COLO668 (cell line): ENCODE measurements around the gene C11orf52.

Experiments used
- DNase-seq: peaks from one replicate; lab custom pipeline; 2025; ENCODE audit not compliant: unreplicated experiment; lab: John Stamatoyannopoulos, UW

The C11orf52 gene

DNA sequence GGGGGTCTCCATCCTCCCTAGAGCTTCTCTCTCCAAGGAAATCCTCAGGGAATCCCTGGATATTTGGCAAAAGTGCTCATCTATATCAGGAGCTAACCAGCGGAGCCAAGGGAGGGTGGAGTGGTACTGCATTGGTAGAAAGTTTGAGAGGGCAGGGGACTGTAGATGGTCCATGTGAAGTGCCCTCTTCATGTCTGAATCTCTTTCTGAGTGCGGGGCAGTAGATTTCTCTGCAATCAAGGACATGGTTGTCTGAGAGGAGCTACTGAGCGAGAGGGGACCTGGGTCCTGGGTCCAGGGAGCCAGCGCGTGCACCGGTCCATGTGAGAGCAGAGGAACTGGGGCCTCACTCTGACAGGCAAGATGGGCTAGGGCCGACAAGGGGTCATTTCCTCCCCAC, 19.1 kb downstream of the C11orf52 start:
- DNase-seq, result no peak

DNA sequence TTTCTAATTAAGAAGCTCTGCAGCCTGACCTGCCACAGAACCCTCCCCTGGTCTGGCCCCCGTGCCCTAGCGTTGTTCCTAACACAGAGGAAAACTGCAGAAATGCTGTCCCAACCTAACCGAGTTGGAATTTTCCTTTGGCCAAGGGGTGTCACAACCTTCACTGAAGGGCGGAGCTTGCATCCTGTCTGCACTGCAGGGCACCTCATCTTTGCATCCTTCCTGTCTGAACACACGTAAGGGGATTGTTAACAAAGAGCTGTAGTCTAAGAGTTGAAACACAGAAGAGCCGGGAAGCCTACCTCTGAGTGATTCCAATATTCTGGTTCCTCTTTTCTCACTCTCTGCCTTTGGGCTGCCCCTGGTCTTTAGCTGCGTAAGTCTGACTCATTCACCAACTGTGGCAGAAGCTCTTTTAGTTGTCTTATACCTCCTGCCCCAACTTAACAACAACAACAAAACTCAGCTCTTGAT, 20.0 kb downstream of the C11orf52 start:
- DNase-seq, result no peak

DNA sequence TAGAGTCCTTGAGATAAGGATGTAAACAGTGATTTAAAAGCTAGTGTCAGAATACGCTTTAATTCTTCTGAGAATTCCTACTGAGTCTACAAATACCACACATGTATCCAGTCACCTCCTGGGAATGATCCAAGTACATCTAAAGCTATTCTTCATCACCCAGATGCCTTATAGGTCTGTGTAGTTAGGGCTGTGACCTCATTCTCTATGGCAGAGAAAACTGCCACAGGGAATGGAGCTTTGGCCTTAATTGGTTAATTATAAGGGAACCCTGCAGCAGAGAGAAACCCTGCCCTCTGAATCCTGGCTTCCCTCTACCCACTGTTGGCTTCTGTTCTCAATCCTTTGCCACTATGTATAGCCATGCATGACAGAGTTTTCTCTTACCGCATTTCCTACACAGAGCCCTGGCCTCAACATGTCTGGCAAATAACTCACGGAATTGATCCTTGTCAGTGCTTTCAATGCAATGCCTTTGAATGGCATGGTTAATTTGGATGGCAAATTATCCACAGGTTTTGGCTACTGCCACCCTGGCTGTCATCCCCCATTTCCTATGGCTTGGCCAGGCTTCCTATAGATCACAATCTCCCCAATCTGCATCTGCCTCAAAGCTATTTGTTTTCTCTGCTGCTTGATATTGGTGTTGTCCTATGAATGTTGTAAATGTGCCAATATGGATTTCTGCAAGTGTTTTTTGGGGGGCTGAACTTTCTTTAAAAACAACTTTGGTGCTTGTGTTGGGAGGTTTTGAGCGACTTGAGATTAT, 21.3 kb downstream of the C11orf52 start:
- no peak for DNase-seq

DNA sequence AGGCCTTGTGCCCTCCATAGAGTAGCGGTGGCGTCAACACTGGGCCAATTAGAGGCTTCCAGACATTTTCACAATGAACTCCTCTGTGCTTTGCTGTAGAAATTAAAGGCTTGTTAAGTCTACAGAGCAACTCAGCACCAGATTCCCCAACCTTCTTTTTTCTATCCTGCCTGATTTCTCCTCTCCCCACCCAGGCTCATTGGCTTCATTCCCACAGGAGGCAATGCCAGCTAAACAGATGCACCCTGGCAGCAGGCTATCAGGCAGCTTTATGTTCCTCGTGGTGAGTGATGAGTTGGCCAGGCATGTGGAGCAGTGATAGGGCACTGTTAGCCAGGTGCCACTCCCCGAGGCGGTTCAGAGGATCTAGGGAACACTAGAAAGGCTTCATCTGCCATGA, 23.2 kb downstream of the C11orf52 start:
- DNase-seq, result no peak

DNA sequence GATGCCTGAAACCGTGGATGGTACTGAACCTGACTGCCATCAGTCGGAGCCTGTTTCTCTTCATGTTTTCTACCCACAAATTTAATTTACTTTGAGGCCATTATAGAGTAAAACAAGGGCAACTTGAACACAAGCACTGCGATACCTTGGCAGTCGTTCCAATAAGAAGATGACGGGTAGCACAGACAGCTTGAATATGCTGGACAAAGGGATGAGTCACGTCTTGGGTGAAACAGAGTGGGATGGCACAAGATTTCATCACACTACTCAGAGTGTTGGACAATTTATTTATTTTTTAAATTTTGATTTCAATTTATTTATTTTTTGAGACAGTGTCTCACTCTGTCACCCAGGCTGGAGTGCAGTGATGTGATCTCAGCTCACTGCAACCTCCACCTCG, 24.1 kb downstream of the C11orf52 start:
- no peak for DNase-seq

DNA sequence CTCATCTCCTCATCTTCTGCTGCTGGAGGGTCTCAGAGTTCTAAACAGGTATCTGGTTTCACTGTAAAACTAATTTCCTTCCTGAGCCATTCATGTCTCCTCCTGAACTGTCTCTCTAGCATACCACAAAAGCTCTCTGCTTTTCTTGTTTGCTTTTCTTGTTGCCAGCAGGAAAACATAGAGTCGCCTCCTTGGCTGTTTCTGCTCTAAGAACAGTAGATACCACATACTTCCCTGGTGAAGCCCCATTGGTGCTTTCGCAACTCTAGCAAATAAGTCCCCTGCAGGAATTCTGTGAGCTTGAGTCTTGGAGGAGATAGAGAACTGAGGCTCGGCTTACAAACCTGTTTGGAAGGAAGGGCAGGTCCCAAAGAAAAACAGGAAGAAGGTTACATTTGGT, 25.4 kb downstream of the C11orf52 start:
- DNase-seq, result no peak

DNA sequence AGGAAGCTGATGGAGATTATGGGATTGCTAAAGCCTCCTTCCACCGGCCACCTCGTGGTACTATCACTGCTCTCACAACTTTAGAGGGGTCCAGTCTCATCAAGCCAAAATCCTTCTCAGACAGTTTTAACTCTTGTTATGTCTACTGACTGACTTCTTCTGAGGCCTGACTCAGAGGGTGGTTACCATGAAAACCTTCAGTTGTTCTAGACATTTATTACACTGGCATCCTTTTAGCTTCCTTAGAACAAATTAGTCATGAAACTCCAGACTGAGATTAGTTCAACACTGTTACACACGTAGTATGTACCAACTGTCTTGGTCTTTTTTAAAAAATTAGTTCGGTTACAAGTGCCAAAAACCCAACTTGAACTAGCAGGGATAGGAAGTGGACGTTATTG, 25.9 kb downstream of the C11orf52 start:
- DNase-seq, result no peak

DNA sequence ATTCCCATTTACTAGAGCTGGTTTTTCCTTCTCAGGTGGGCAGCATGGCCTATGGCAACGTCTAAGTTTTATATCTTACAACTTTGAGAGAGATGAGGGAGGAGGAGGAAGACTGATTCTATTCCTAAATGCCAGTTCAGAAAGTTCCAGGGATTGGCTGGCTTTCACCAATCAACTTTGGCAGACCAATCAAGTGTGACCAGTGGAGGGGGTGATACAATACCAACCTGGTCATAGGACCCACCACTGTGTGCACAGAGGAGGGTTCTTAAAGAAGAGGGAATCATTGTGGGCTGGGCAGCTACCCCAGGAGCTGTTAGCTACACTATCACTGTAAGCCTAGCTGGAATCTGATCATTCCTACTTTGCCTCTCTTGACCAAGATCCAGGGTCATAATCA, 26.5 kb downstream of the C11orf52 start:
- DNase-seq, result no peak

DNA sequence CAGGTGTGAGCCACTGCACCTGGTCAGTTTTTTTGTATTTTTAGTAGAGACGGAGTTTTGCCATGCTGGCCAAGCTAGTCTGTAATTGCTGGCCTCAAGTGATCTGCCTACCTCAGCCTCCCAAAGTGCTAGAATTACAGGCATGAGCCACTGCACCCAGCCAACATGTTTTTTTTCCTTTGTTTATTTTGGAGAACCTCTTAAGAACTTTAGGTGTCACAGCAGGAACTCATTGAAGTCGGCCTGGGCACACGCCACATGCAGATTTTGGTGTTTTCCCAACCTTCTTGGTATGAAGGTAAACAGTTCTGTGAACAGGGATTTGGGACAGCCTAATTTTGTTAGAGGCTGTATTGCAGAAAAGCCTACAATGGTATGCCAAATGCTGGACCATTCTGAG, 27.8 kb downstream of the C11orf52 start:
- DNase-seq, result no peak

DNA sequence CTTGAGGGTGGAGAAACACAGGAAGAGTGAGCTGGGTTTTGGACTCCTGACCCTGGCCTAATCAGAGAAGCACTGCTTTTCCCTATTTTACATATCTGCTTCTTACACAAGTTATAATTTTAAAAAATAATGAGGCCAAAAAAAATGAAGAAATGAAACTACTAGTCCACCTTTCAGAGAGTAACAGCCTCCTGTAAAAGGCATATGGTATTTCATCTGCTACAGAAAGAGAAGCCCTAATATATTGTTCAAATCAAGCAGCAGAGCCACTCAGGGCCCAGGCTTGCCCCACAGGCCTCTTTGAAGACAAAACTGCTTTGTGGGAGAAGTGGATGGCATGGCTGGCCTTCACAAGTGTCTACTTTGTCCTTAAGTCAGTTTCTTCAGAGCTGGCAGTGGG, 28.4 kb downstream of the C11orf52 start:
- no peak for DNase-seq

DNA sequence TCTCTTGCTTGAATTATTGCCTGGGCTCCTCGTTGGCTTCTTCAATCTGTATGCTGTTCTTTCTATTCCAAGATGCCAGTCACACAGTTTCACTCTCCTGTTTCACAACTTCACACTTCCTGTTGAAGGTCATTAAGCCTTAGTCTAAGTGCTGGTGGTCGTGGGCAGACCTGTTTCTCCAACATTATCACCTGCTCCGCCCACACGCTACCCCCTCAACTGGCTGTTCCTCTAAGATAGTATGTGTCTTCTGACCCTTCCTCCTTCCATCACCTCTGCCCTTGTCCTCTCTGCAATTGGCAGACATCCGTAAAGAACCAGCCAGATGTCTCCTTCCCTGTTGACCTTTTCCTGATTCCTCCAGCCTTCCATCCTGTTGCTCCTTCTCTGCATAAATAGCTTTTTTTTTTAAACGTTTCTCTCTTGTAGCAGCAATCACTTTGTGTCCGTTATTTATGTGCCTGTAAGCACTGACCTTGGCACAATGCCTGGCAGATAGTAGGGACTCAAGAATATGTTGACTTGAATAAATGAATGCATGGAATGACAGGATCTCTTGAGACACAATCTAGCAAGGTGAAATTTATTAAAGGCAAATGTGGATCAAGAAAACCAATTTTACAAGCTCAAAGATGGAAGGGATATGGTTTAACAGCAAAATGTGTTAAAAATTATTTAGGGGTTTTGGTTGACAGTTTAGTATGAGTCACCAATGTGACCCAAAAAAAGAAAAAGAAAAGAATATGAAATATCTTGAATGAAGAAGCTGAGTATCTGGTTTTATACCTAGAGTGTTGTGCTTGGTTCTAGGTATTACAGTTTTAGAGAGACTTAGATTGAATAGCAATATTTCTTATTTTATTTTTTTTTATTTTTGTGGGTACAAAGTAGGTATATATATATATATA, 31.1 kb downstream of the C11orf52 start:
- DNase-seq, result no peak

DNA sequence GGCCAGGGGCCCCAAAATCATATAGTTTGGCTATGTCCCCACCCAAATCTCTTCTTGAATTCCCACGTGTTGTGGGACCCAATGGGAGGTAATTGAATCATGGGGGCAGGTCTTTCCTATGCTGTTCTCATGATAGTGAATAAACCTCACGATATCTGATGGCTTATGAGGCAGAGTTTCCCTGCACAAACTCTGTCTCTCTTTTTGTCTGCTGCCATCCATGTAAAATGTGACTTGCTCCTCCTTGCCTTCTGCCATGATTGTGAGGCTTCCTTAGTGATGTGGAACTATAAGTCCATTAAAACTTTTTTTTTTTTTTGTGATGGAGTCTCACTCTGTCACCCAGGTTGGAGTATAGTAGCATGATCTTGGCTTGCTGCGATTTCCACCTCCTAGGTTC, 32.9 kb downstream of the C11orf52 start:
- DNase-seq, result no peak

DNA sequence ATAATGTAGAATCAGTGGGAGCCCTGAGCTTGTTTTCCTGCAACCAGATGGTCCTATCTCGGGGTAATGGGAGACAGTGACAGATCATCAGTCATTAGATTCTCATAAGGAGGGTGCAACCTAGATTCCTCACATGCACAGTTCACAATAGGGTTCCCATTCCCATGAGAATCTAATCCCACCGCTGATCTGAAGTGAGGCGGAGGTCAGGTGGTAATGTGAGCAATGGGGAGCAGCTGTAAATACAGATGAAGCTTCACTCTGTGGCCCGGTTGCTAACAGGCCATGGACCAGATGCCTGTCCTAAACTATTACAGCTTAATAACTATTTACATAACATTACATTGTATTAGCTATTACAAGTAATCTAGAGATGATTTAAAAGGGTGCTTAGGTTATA, 35.4 kb downstream of the C11orf52 start:
- no peak for DNase-seq

DNA sequence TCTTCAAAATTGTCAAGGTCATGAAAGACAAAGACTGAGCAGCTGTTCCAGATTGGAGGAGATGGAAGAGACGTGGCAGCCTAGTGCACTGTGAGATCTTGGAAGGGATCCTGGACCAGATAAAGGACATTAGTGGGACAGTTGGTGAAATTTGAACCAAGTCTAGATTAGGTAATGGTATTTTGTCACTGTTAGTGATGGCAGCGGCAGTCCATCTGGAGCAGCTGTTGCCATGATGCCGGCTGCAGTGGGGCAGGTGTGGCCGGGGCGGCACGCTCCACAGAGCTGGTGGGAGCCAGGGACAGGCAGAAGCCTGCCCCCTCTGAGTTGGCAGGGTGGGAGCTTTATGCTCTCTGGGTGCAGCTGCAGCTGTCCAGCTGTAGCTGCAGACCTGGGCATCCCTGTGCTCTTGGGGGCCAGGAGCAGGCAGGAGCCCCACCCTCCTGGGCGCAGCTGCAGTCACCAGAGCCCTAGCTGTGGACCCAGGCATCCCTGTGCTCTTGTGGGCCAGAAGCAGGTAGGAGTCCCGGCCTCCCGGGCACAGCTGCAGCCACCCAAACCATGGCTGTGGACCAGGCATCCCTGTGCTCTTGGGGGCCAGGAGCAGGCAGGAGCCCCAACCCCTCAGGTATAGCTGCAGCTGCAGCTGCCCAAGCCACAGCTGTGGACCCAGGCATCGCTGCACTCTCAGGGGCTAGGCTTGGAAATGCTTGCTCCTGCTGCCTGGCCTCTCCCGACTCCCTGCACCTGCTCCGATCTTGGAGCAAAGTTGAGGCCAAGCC, 39.1 kb downstream of the C11orf52 start:
- DNase-seq, result no peak

DNA sequence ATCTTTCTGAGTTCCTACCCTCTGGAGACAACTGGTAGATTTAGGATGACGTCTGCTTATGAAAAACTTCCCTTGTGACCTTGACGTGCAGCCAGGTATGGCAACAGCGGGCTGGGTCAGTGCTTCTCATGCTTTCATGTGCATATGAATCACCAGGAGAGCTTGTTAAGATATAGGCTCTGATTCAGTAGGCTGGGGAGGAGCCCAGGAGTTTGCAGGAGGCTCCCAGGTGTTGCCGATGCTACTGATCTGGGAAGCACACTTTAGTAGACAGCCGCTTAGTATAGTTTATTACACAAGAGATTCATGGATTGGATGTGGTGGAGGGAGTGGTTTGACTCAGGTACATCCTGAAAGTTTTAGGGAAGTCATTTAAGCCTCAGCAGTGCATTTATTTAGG, 42.2 kb downstream of the C11orf52 start:
- DNase-seq, result no peak

DNA sequence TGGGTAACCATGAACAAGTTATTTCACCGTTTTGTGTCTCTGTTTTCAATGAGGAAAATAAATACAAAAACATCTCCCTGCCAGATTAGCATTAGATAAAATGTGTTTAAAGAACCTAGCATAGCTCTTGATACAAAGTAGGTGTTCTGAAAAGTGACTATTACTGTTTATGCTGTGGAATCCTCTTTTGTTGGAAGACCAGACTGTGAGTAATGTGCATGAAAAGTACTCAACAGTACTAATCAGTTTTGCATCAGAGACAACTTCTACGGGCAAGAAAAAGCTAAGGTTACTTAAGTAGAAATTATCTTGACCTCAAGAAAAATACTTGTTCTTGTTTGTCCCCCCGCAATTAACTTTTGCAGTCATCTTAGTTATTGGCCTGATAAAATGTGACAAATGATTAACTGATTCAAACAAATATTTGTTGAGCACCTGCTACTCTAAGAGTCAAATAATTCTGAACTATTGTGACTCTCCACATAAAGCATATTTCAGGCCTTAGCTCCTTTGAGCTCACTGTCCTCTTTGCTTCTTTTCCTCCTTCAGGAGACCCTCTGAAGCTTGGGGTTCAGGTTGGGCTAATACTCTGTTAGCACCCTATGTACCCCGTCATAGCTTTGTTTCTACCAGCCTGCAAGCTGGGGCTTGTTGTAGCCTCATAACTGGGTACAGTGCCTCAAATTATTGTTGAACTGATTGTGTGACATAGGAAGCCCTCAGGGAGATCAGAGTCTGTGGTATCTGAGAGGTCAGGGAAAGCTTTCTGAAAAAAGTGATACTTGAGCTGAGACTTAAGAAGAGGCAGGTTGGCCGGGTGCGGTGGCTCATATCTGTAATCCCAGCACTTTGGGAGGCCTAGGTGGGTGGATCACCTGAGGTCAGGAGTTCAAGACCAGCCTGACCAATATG, 42.9 kb downstream of the C11orf52 start:
- no peak for DNase-seq

DNA sequence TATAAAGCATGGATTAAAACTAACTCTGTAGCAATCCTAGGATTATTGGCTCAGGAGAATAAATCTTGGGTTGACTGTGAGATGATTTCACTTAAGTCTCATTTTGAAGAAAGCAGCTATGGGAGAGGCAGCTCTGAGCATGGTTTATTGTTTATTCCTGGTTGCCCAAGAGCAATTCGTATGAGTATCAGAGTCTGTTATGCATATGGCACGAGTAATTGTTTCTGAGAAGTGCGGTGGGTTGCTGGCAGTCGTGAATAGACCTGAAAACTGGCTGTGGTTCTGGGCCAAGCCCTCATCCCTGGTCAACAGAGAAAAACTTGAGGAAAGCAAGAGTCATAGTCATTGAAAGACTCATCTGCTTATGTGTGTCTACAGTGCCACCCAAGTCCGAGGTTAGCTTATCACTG, 45.2 kb downstream of the C11orf52 start:
- no peak for DNase-seq

DNA sequence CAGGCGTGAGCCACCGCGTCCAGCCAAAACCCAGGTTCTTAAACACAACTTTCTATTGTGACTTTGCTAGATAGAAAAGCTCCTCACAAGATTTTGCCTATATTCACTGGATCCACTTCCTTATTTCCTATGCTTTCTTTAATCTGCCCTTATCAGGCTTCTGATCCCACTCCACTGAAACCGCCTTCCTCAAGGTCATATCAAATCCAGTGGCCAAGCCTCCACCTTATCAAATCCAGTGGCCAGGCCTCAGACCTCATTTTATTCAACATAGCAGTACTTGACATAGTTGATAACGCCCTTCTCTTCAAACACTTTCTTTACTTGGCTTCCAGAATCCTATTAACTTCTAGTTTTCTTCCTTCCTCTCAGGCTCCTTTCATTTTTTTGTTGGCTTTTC, 48.0 kb downstream of the C11orf52 start:
- DNase-seq, result no peak

DNA sequence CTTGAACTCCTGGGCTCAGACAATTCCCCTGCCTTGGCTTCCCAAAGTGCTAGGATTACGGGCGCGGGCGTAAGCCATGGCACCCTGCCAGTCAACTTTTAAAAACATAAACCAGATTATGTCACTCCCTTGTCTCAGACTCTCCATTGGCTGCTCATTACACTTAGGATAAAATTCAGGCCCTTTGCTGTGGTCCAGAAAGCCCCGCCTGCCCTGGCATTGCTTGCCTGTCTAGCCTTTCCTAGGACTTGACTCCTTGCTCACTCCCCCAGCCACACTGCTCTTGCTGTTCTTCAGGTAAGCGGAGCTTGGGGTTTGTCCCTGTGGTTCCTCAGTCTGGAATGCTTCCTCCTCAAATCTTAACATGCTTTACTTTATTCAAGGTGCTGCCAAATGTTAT, 48.9 kb downstream of the C11orf52 start:
- no peak for DNase-seq

DNA sequence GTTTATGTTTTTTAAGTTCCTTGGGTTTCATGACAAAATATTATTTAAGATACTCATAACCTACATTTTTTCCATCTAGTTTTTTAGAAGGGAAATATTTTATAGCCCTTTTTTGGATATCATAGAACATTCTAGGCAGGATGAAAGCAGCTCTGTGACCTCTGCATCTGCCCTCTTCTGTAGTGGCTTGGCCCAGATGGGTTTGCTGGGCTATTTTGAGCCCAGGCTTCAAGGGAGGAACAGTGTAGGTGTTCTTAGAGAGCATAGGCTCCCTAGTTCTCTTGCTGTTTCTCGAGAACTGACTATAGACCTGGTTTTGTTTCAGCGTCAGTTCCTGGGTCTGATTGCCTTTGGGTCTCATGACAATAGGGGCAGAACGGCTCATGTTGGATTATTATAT, 50.6 kb downstream of the C11orf52 start:
- DNase-seq, result no peak
